Measurements from ENCODE around the gene ZNF821.

The ZNF821 gene

GRCh38 chr16:71883849-71884638 is at the start of gene ZNF821:
Gene ZNF821 (minus strand): TSS chr16:71884182. CDS start chr16:71879946, 4,236 bp downstream.
- Histone ChIP-seq H3K4me2 (ENCODE audit: low read length) (peak within 1 kb of the TSS; percentile 81), H3K79me2 (ENCODE audit: control insufficient read depth, low read length) (no peaks in the 10 kb centered on the region), H3K36me3 (ENCODE audit: control insufficient read depth, low read length) (peaks cover 3% of the 10 kb centered on the region; the same call in 1 of the 2 replicates), H4K20me1 (ENCODE audit: control insufficient read depth, insufficient read depth, low read depth, low read length) (no peaks in the 10 kb centered on the region), H3K9me3 (ENCODE audit: control insufficient read depth, insufficient read depth, low read length) (no peaks in the 10 kb centered on the region), H3K9me2 (replicated peaks; ENCODE audit: control insufficient read depth, low read length) (no peaks in the 10 kb centered on the region), H3F3A (ENCODE audit: control insufficient read depth, insufficient read depth) (peaks cover 24% of the 10 kb centered on the region), H3K27ac (ENCODE audit: low read depth, low read length) (peak within 1 kb of the TSS; percentile 45), H3K4me1 (ENCODE audit: control insufficient read depth, low read length) (peaks cover 43% of the 10 kb centered on the region), H3K27me3 (ENCODE audit: control insufficient read depth, low read length) (no peaks in the 10 kb centered on the region), H3K4me3 (ENCODE audit: low read length) (peak within 1 kb of the TSS; percentile 79)
- TF ChIP-seq EZH2phosphoT487 (IDR thresholded peaks at IDR 0.05; ENCODE audit: borderline replicate concordance, low read length) (no peak), CTCF (IDR thresholded peaks at IDR 0.05; ENCODE audit: low read depth, low read length, poor library complexity, severe bottlenecking) (peak; percentile 72)

- H3K79me2 ChIP-seq (ENCODE audit: control insufficient read depth, low read length): peaks cover 22% of the 10 kb centered on the region
- H3K9me3 ChIP-seq (ENCODE audit: control insufficient read depth, insufficient read depth, low read length): peaks cover 8% of the 10 kb centered on the region; the same call in 1 of the 2 replicates
- no peak overlapping the region for H3K4me2 ChIP-seq (ENCODE audit: low read length)
- TF ChIP-seq EZH2phosphoT487 (IDR thresholded peaks at IDR 0.05; ENCODE audit: borderline replicate concordance, low read length) (no peak), CTCF (IDR thresholded peaks at IDR 0.05; ENCODE audit: low read depth, low read length, poor library complexity, severe bottlenecking) (no peak)
- peaks cover 10% of the 10 kb centered on the region; the same call in 1 of the 2 replicates for H4K20me1 ChIP-seq (ENCODE audit: control insufficient read depth, insufficient read depth, low read depth, low read length)
- no peak overlapping the region for H3K4me3 ChIP-seq (ENCODE audit: low read length)
- H3K27me3 ChIP-seq (ENCODE audit: control insufficient read depth, low read length): no peaks in the 10 kb centered on the region
- H3K27ac ChIP-seq (ENCODE audit: low read depth, low read length): no peak overlapping the region
- H3K36me3 ChIP-seq (ENCODE audit: control insufficient read depth, low read length): peaks cover 55% of the 10 kb centered on the region
- H3K4me1 ChIP-seq (ENCODE audit: control insufficient read depth, low read length): peaks cover 47% of the 10 kb centered on the region
- H3K9me2 ChIP-seq (replicated peaks; ENCODE audit: control insufficient read depth, low read length): no peaks in the 10 kb centered on the region
- H3F3A ChIP-seq (ENCODE audit: control insufficient read depth, insufficient read depth): peaks cover 5% of the 10 kb centered on the region
Observed at GRCh38 chr16:71933017-71933416, 49.0 kb upstream of the ZNF821 start.

GRCh38 chr16:71931599-71931998 is 47.6 kb upstream of the ZNF821 start:
- H3K27ac ChIP-seq (ENCODE audit: low read depth, low read length): no peak overlapping the region
- H3K9me3 ChIP-seq (ENCODE audit: control insufficient read depth, insufficient read depth, low read length): no peaks in the 10 kb centered on the region
- no peak overlapping the region for H3K4me2 ChIP-seq (ENCODE audit: low read length)
- peaks cover 5% of the 10 kb centered on the region for H3F3A ChIP-seq (ENCODE audit: control insufficient read depth, insufficient read depth)
- peaks cover 69% of the 10 kb centered on the region for H3K36me3 ChIP-seq (ENCODE audit: control insufficient read depth, low read length)
- no peaks in the 10 kb centered on the region for H3K9me2 ChIP-seq (replicated peaks; ENCODE audit: control insufficient read depth, low read length)
- no peaks in the 10 kb centered on the region for H3K27me3 ChIP-seq (ENCODE audit: control insufficient read depth, low read length)
- peaks cover 10% of the 10 kb centered on the region; the same call in 1 of the 2 replicates for H4K20me1 ChIP-seq (ENCODE audit: control insufficient read depth, insufficient read depth, low read depth, low read length)
- peaks cover 47% of the 10 kb centered on the region for H3K4me1 ChIP-seq (ENCODE audit: control insufficient read depth, low read length)
- peaks cover 22% of the 10 kb centered on the region for H3K79me2 ChIP-seq (ENCODE audit: control insufficient read depth, low read length)
- no peak overlapping the region for H3K4me3 ChIP-seq (ENCODE audit: low read length)
- TF ChIP-seq CTCF (IDR thresholded peaks at IDR 0.05; ENCODE audit: low read depth, low read length, poor library complexity, severe bottlenecking) (no peak), EZH2phosphoT487 (IDR thresholded peaks at IDR 0.05; ENCODE audit: borderline replicate concordance, low read length) (no peak)

Data from DOHH2 (cell line).